Measurements from ENCODE around the gene SLC16A3. TPM values are rescaled to one million over a fixed set of nuclear protein-coding genes. Genes with fewer than 3 reads are reported as not detected.

The SLC16A3 gene
- total and polyA plus RNA-seq, 2 donors (not counting 1 experiment from before 2014, with no cell fraction given), result 14.9 to 65.7 TPM

GRCh38 chr17:82273327-82274133, 44.7 kb downstream of the SLC16A3 start, which contains the start of gene CSNK1D:
CSNK1D (minus strand) TSS chr17:82273700; CDS start chr17:82273381, 319 bp downstream.
- peaks cover 30 to 48% of the 10 kb centered on the region in 2 donors for H3K4me1 ChIP-seq (ENCODE audit: control insufficient read depth in 2 of 2, insufficient read depth in 2 of 2, low read length in 2 of 2)
- intact Hi-C loops (cut with micrococcal nuclease), result loop anchor here (1.0 to 2.0 kb wide), 4 partner anchors 19 to 48 kb away; partner anchors contain the start of gene SLC16A3
- peak within 1 kb of the TSS; percentile 86 for H3K4me2 ChIP-seq (replicated peaks; ENCODE audit: low read depth, low read length, poor library complexity, severe bottlenecking)
- TF ChIP-seq EZH2 (IDR thresholded peaks at IDR 0.05; ENCODE audit: borderline replicate concordance, insufficient read depth, low read depth, low read length, poor library complexity, severe bottlenecking), result no peak
- TF ChIP-seq CTCF (IDR thresholded peaks at IDR 0.05), result no peak
- peak within 1 kb of the TSS; percentile 91 for H2AFZ ChIP-seq (ENCODE audit: insufficient read depth, low read depth, low read length, poor library complexity, severe bottlenecking)
- peaks cover 49% of the 10 kb centered on the region for H4K20me1 ChIP-seq (ENCODE audit: control insufficient read depth, insufficient read depth, low read length, poor library complexity, severe bottlenecking)
- Mint-ChIP-seq H3K27me3 (no peaks in the 10 kb centered on the region), H3K27ac (peak within 1 kb of the TSS; percentile 99), H3K4me1 (peaks cover 41% of the 10 kb centered on the region), H3K9me3 (ENCODE audit: insufficient read depth) (no peaks in the 10 kb centered on the region), H3K4me3 (peak within 1 kb of the TSS; percentile 93)
- H3K79me2 ChIP-seq (ENCODE audit: control insufficient read depth, insufficient read depth, low read length), result peaks cover 65% of the 10 kb centered on the region
- no peaks in the 10 kb centered on the region for H3K9me3 ChIP-seq (ENCODE audit: control extremely low read depth in 1 of 3, control insufficient read depth in 2 of 3, insufficient read depth in 1 of 3, low read length in 2 of 3)
- POLR2A ChIA-PET, result interaction anchor here (0.8 to 2.3 kb wide), 8 partner anchors 9 to 176 kb away, joined by 3 to 28 read pairs (median 8); partner anchors contain the start of genes CCDC57 and SLC16A3
- CTCF ChIA-PET, result interaction anchor here (0.8 to 1.6 kb wide), 5 partner anchors 25 to 70 kb away, joined by 3 to 7 read pairs (median 3); no protein-coding TSS in a partner anchor
- H3K4me3 ChIP-seq (ENCODE audit: control extremely low read depth in 1 of 5, extremely low read depth in 1 of 5, insufficient read depth in 1 of 5, low read depth in 2 of 5, low read length in 4 of 5), result peak within 1 kb of the TSS; percentile 70 to 87 (median 80)
- H3K36me3 ChIP-seq (replicated peaks in 1 of 2; ENCODE audit: control extremely low read depth in 1 of 2, control insufficient read depth in 1 of 2, extremely low read depth in 1 of 2, insufficient read depth in 2 of 2, low read length in 1 of 2), result peaks cover 3 to 35% of the 10 kb centered on the region in 2 experiments
- DNase-seq, result peak; percentile 97
- H3K9ac ChIP-seq (ENCODE audit: low read length), result peak within 1 kb of the TSS; percentile 90
- WGBS (ENCODE audit: insufficient coverage), result 7% methylated on average over 80 of the region's 80 CpGs
- H3K27ac ChIP-seq (ENCODE audit: low read length in 2 of 2), result peak within 1 kb of the TSS; percentile 83 to 95
- peak; percentile 77 for ATAC-seq (ENCODE audit: low read depth)
- peaks cover 0 to 5% (median 0%) of the 10 kb centered on the region in 4 experiments for H3K27me3 ChIP-seq (replicated peaks in 1 of 4; ENCODE audit: control extremely low read depth in 1 of 4, control insufficient read depth in 3 of 4, insufficient read depth in 4 of 4, low read length in 3 of 4)

Data from B cell (primary cell).